Right atrium auricular region (tissue), 2 donors: Measurements from ENCODE around the gene CCDC154. TPM values are rescaled to one million over a fixed set of nuclear protein-coding genes. Genes with fewer than 3 reads are reported as not detected.

Experiments
- DNase-seq: peaks from one replicate; pipeline ENCODE4 v3.0.0-alpha.2; 2019; ENCODE audit warnings: low spot score
- H3K27ac ChIP-seq, 2 donors: fragments of 200-600 bp; sonication (generic); 1 replicate in 1 of 2; 2 replicates in 1 of 2; pipeline ENCODE4 v1.5.1; 2016 to 2019
- H3K27me3 ChIP-seq, 2 donors: fragments of 200-600 bp; sonication (generic); one replicate each; pipeline versions ENCODE4 v1.5.1 to v1.6.0; 2017 to 2019
- H3K36me3 ChIP-seq: fragments of 200-600 bp; sonication (generic); one replicate; pipeline ENCODE4 v1.5.1; 2016
- H3K4me1 ChIP-seq, 2 donors: fragments of 200-600 bp; sonication (generic); one replicate each; pipeline versions ENCODE4 v1.5.1 to v1.6.0; 2017 to 2019
- H3K4me3 ChIP-seq, 2 donors: fragments of 200-600 bp; sonication (generic); 1 replicate in 1 of 2; 2 replicates in 1 of 2; pipeline ENCODE4 v1.5.1; 2017 to 2019; ENCODE audit warnings: mild to moderate bottlenecking in 1 of 2, moderate library complexity in 1 of 2
- H3K9me3 ChIP-seq, 2 donors: fragments of 200-600 bp; sonication (generic); one replicate each; pipeline ENCODE4 v1.5.1; 2019
- CTCF ChIP-seq, 2 donors: fragments of 200-600 bp; sonication (generic); IDR thresholded peaks; one replicate each; pipeline ENCODE4 v1.5.1; 2019; ENCODE audit warnings: antibody characterized with exemption in 2 of 2
- total RNA-seq, 2 donors: library from RNA; depleted of rRNA; stranded (reverse); fragments of >200 nt; gene quantifications; one replicate each; pipeline ENCODE4 v1.1.0, GENCODE V29; 2016

The CCDC154 gene
- total RNA-seq, 2 donors from 2014 or later: not detected

- no peak overlapping the region for H3K4me3 ChIP-seq
- no peaks in the 10 kb centered on the region for H3K9me3 ChIP-seq
- H3K36me3 ChIP-seq: peaks cover 51% of the 10 kb centered on the region
- H3K27me3 ChIP-seq: no peaks in the 10 kb centered on the region
- no peaks in the 10 kb centered on the region for H3K4me1 ChIP-seq
- no peak for TF ChIP-seq CTCF (IDR thresholded peaks at IDR 0.05)
- no peak for DNase-seq
- H3K27ac ChIP-seq: no peak overlapping the region
Measured at GRCh38 chr16:1394367-1394951, 49.9 kb downstream of the CCDC154 start.

GRCh38 chr16:1393613-1394176, 50.7 kb downstream of the CCDC154 start:
- Histone ChIP-seq H3K27ac (no peak overlapping the region), H3K4me1 (no peaks in the 10 kb centered on the region), H3K27me3 (no peaks in the 10 kb centered on the region), H3K36me3 (peaks cover 51% of the 10 kb centered on the region), H3K4me3 (no peak overlapping the region), H3K9me3 (no peaks in the 10 kb centered on the region)
- TF ChIP-seq CTCF (IDR thresholded peaks at IDR 0.05): no peak
- DNase-seq: no peak

GRCh38 chr16:1392826-1393225, 51.5 kb downstream of the CCDC154 start:
- H3K27me3 ChIP-seq: no peaks in the 10 kb centered on the region
- H3K9me3 ChIP-seq: no peaks in the 10 kb centered on the region
- no peak for DNase-seq
- no peak for TF ChIP-seq CTCF (IDR thresholded peaks at IDR 0.05)
- H3K4me3 ChIP-seq: no peak overlapping the region
- peaks cover 48% of the 10 kb centered on the region for H3K36me3 ChIP-seq
- H3K4me1 ChIP-seq: no peaks in the 10 kb centered on the region
- H3K27ac ChIP-seq: no peak overlapping the region

GRCh38 chr16:1390239-1390779, 54.0 kb downstream of the CCDC154 start:
- no peak overlapping the region for H3K4me3 ChIP-seq
- no peak for DNase-seq
- no peak overlapping the region for H3K27ac ChIP-seq
- no peaks in the 10 kb centered on the region for H3K9me3 ChIP-seq
- no peaks in the 10 kb centered on the region for H3K4me1 ChIP-seq
- TF ChIP-seq CTCF (IDR thresholded peaks at IDR 0.05): no peak
- H3K36me3 ChIP-seq: peaks cover 47% of the 10 kb centered on the region
- no peaks in the 10 kb centered on the region for H3K27me3 ChIP-seq

- Histone ChIP-seq H3K36me3 (peaks cover 47% of the 10 kb centered on the region), H3K4me3 (no peak overlapping the region), H3K27me3 (no peaks in the 10 kb centered on the region), H3K27ac (no peak overlapping the region), H3K4me1 (no peaks in the 10 kb centered on the region), H3K9me3 (no peaks in the 10 kb centered on the region)
- no peak for DNase-seq
- no peak for TF ChIP-seq CTCF (IDR thresholded peaks at IDR 0.05)
Measured at GRCh38 chr16:1389762-1390161, 54.6 kb downstream of the CCDC154 start.
